ENCODE results near the gene CPNE5. TPM values are rescaled to one million over a fixed set of nuclear protein-coding genes. Genes with fewer than 3 reads are reported as not detected.

The CPNE5 gene
- total and polyA plus RNA-seq, 7 donors, result 0.99 to 11.6 (median 3.8) TPM

GRCh38 chr6:36722365-36722764 lies 116.9 kb downstream of the CPNE5 start:
- WGBS, 2 donors, result 91 to 94% methylated on average over 10 of the region's 10 CpGs
- TF ChIP-seq POLR2A (IDR thresholded peaks at IDR 0.05) (no peak), POLR2AphosphoS5 (IDR thresholded peaks at IDR 0.05) (no peak), CTCF (IDR thresholded peaks at IDR 0.05) (no peak)
- no peaks in the 10 kb centered on the region for H3K27me3 ChIP-seq
- H3K36me3 ChIP-seq, result no peaks in the 10 kb centered on the region
- H3K27ac ChIP-seq, result no peak overlapping the region
- H3K4me3 ChIP-seq, result no peak overlapping the region
- no peaks in the 10 kb centered on the region for H3K4me1 ChIP-seq
- intact Hi-C loops (cut with DNase I), result no loop called here
- H3K9me3 ChIP-seq, result no peaks in the 10 kb centered on the region
- DNase-seq, result no peak

GRCh38 chr6:36721369-36722140 lies 117.7 kb downstream of the CPNE5 start:
- WGBS, 2 donors, result 90 to 91% methylated on average over 15 of the region's 15 CpGs
- H3K4me1 ChIP-seq, result no peaks in the 10 kb centered on the region
- H3K4me3 ChIP-seq, result no peak overlapping the region
- no peaks in the 10 kb centered on the region for H3K9me3 ChIP-seq
- H3K27me3 ChIP-seq, result no peaks in the 10 kb centered on the region
- intact Hi-C loops (cut with DNase I), result no loop called here
- DNase-seq, result no peak
- H3K27ac ChIP-seq, result no peak overlapping the region
- no peak for TF ChIP-seq CTCF (IDR thresholded peaks at IDR 0.05)
- TF ChIP-seq EP300 (IDR thresholded peaks at IDR 0.05), result no peak
- TF ChIP-seq POLR2AphosphoS5 (IDR thresholded peaks at IDR 0.05), result no peak
- TF ChIP-seq POLR2A (IDR thresholded peaks at IDR 0.05), result no peak
- H3K36me3 ChIP-seq, result no peaks in the 10 kb centered on the region

GRCh38 chr6:36720251-36721141 lies 118.7 kb downstream of the CPNE5 start:
- peak; percentile 47 for DNase-seq
- 84 to 93% methylated on average over 11 of the region's 11 CpGs for WGBS, 2 donors
- intact Hi-C loops (cut with DNase I), result no loop called here
- no peaks in the 10 kb centered on the region for H3K27me3 ChIP-seq
- H3K4me1 ChIP-seq, result no peaks in the 10 kb centered on the region
- no peaks in the 10 kb centered on the region for H3K9me3 ChIP-seq
- H3K4me3 ChIP-seq, result no peak overlapping the region
- TF ChIP-seq POLR2A (IDR thresholded peaks at IDR 0.05) (no peak), EP300 (IDR thresholded peaks at IDR 0.05) (no peak), CTCF (IDR thresholded peaks at IDR 0.05) (no peak), POLR2AphosphoS5 (IDR thresholded peaks at IDR 0.05) (no peak)
- no peak overlapping the region for H3K27ac ChIP-seq
- no peaks in the 10 kb centered on the region for H3K36me3 ChIP-seq

GRCh38 chr6:36719126-36719525 lies 120.1 kb downstream of the CPNE5 start:
- intact Hi-C loops (cut with DNase I), result no loop called here
- DNase-seq, result no peak
- no peak overlapping the region for H3K4me3 ChIP-seq
- no peaks in the 10 kb centered on the region for H3K36me3 ChIP-seq
- H3K4me1 ChIP-seq, result no peaks in the 10 kb centered on the region
- whole genome bisulfite sequencing, 2 donors, result 93% methylated on average over 7 of the region's 7 CpGs
- no peak for TF ChIP-seq EP300 (IDR thresholded peaks at IDR 0.05)
- TF ChIP-seq POLR2AphosphoS5 (IDR thresholded peaks at IDR 0.05), result no peak
- TF ChIP-seq CTCF (IDR thresholded peaks at IDR 0.05), result no peak
- no peak for TF ChIP-seq POLR2A (IDR thresholded peaks at IDR 0.05)
- H3K27ac ChIP-seq, result no peak overlapping the region
- no peaks in the 10 kb centered on the region for H3K9me3 ChIP-seq
- no peaks in the 10 kb centered on the region for H3K27me3 ChIP-seq

Data from sigmoid colon (tissue), 7 donors.